ENCODE measurements around the gene TGM4.
A peak's percentile ranks its signal among the peaks of the same experiment; 100 is the strongest.

Gene TGM4

DNA sequence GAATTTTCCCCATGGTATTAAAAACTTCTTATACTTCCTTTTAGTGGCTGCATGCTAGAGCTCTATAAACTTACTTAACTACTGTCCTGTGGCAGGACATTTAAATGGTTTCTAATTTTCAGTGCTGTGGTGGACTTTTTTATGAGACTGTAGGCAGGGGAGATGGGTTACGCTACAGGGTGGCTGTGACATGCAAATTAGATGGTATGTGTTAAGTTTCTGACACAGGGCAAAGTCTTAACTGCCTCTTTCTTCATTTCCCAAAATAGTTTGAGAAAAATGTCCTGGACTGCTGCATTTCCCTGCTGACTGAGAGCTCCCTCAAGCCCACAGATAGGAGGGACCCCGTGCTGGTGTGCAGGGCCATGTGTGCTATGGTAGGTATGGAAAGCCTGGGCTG, 22.0 kb downstream of the TGM4 start:
- ChIA-PET POLR2A (ENCODE audit: low non-redundant PET) (no interaction called here), CTCF (no interaction called here)
- H3K27ac ChIP-seq, result peak overlapping the region; percentile 16; the same call in 1 of the 2 replicates
- TF ChIP-seq, protein P1, sequence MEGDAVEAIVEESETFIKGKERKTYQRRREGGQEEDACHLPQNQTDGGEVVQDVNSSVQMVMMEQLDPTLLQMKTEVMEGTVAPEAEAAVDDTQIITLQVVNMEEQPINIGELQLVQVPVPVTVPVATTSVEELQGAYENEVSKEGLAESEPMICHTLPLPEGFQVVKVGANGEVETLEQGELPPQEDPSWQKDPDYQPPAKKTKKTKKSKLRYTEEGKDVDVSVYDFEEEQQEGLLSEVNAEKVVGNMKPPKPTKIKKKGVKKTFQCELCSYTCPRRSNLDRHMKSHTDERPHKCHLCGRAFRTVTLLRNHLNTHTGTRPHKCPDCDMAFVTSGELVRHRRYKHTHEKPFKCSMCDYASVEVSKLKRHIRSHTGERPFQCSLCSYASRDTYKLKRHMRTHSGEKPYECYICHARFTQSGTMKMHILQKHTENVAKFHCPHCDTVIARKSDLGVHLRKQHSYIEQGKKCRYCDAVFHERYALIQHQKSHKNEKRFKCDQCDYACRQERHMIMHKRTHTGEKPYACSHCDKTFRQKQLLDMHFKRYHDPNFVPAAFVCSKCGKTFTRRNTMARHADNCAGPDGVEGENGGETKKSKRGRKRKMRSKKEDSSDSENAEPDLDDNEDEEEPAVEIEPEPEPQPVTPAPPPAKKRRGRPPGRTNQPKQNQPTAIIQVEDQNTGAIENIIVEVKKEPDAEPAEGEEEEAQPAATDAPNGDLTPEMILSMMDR (conservative IDR thresholded peaks at IDR 0.05; ENCODE audit: low read depth), result no peak
- DNase-seq (ENCODE audit: low spot score), result no peak

DNA sequence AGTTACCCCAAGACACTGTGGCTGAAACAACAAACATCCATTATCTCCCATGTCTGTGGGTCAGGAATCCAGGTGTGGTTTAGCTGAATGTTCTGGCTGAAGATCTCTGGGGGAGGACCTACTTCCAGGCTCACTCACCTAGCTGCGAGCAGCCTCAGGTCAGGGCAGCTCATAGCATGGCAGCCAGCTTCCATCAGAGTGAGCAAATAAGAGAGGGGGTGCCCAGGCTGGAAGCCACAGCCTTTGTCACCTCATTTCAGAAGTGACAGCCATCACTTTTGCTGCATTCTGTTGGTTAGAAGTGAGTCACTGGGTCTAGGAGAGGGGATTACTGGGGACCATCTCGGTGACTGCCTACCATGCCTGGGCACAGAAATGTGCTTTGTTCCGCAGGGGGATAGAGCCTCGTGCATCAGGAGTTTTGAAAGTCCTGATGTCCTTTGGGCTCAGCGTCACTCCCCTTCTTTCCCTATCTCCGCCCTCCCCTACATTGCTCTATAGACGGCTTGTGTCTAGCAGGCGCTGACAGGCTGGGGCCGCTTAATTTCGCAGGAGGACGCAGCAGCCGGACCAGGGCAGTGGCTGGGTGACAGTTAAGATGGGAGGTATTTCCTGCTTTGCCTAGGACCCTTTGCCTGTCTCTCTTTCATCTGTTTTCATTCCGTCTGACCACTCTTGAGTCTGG, 25.4 kb downstream of the TGM4 start:
- ChIA-PET CTCF (no interaction called here), POLR2A (ENCODE audit: low non-redundant PET) (no interaction called here)
- H3K27ac ChIP-seq, result no peak overlapping the region
- no peak for DNase-seq (ENCODE audit: low spot score)
- TF ChIP-seq, protein P1 (conservative IDR thresholded peaks at IDR 0.05; ENCODE audit: low read depth), result no peak

DNA sequence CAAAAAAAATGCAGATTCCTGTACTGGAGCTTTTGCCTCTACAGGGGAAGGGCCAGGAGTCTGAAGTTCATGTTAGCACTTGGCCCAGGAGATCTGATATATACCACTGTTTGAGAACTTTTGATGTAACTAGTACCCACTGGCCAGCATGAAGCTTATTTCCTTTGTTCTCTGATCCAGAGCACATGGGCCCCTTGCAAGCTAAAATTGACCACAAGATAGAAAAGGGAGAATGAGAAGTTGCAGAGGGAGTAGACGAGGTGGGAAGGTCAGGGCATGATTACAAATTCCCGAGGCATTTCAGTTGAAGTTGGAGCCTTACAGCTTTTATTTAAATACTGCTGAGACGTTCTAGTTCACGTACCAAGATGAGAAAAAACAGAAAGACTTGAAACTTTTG, 28.2 kb downstream of the TGM4 start:
- POLR2A ChIA-PET (ENCODE audit: low non-redundant PET), result no interaction called here
- no peak for DNase-seq (ENCODE audit: low spot score)
- TF ChIP-seq, protein P1 (conservative IDR thresholded peaks at IDR 0.05; ENCODE audit: low read depth), result no peak
- H3K27ac ChIP-seq, result no peak overlapping the region
- CTCF ChIA-PET, result no interaction called here

DNA sequence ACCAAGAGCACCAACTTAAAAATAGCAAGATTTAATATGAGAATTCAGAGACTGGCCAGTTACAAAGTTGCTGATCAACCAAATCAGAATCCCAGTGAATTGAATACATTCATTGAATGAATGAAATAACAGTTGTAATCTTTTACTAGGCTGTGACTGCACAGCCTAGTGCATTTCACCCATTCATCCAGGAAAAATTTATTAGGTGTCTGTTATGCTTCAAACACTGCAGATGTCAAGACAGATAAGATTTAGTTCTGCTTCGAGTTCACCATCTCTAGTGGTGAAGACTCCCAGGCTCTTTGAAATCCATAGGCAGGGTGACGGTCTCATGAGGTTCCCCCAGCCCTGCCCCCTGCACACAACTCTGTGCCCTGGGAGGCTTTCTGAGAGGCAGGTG, 28.9 kb downstream of the TGM4 start:
- H3K27ac ChIP-seq, result no peak overlapping the region
- TF ChIP-seq, protein P1 (conservative IDR thresholded peaks at IDR 0.05; ENCODE audit: low read depth), result no peak
- ChIA-PET CTCF (no interaction called here), POLR2A (ENCODE audit: low non-redundant PET) (no interaction called here)
- DNase-seq (ENCODE audit: low spot score), result no peak

DNA sequence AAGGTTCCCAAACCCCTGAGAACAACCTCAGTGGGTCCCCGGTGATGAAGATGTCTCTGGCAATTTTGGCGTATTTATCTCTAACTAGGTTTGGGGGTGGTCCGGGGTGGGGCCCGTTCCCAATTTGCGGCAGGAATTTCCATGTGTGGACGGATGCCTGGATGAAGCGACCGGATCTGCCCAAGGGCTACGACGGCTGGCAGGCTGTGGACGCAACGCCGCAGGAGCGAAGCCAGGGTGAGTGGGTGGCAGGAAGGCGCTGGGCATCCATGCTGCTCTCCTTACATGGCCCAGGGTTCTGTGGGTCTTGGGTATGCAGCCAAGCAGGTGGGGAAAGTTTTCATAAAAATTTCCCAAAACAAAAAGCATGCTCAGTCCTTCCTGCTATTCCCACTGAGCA, 29.3 kb downstream of the TGM4 start:
- POLR2A ChIA-PET (ENCODE audit: low non-redundant PET), result no interaction called here
- TF ChIP-seq, protein P1 (conservative IDR thresholded peaks at IDR 0.05; ENCODE audit: low read depth), result no peak
- no peak overlapping the region for H3K27ac ChIP-seq
- no peak for DNase-seq (ENCODE audit: low spot score)
- CTCF ChIA-PET, result no interaction called here

DNA sequence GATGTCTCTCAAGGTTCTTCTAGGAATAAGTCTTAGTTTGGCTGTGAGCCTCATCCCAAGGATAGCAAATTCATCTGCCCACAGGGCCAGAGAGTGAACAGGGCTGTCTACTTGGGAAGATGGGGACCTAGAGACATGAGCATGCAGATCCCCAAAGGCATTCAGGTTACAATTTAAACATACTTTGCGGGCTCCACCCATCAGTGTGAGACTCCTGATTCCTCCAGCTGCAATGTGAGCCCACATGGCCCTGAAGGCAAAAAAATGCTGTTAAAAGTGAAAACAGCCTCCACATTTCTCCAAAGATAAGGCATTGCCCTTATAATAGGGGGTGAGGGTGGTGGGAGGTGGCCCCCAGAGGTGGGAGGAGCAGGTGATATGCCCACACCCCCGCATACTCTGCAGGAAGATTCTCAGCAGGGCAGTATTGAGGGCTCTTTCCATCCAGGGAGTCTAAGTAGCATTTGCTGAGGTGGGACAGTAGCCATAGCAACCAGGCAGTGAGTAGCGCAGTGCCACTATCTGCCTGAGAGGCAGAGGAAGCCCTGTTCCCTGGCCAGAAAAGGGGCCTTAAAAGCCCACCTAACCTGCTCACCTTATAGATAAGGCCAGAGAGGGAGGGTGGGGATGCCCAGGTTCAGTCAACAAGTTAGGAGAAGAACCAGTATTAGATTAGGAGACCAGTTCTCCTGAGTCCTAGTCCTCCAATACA, 31.2 kb downstream of the TGM4 start:
- H3K27ac ChIP-seq, result no peak overlapping the region
- TF ChIP-seq, protein P1 (conservative IDR thresholded peaks at IDR 0.05; ENCODE audit: low read depth), result no peak
- ChIA-PET CTCF (no interaction called here), POLR2A (ENCODE audit: low non-redundant PET) (no interaction called here)
- no peak for DNase-seq (ENCODE audit: low spot score)
